DOHH2 (cell line): ENCODE results near the gene KLF4.

ENCODE experiments used
- EZH2phosphoT487 ChIP-seq: fragments of 200-600 bp; sonication (generic); IDR thresholded peaks from 2 replicates; pipeline ENCODE4 v1.6.1; 2017; ENCODE audit warnings: borderline replicate concordance, mild to moderate bottlenecking, antibody characterized with exemption, low read length, moderate library complexity, mixed read lengths
- TF ChIP-seq, protein P1 (sequence below): fragments of 200-600 bp; sonication (generic); IDR thresholded peaks from one replicate; pipeline ENCODE4 v1.5.1; 2014; ENCODE audit warnings: antibody characterized with exemption, mild to moderate bottlenecking, low read depth, low read length; ENCODE audit not compliant: poor library complexity, severe bottlenecking

DNA sequence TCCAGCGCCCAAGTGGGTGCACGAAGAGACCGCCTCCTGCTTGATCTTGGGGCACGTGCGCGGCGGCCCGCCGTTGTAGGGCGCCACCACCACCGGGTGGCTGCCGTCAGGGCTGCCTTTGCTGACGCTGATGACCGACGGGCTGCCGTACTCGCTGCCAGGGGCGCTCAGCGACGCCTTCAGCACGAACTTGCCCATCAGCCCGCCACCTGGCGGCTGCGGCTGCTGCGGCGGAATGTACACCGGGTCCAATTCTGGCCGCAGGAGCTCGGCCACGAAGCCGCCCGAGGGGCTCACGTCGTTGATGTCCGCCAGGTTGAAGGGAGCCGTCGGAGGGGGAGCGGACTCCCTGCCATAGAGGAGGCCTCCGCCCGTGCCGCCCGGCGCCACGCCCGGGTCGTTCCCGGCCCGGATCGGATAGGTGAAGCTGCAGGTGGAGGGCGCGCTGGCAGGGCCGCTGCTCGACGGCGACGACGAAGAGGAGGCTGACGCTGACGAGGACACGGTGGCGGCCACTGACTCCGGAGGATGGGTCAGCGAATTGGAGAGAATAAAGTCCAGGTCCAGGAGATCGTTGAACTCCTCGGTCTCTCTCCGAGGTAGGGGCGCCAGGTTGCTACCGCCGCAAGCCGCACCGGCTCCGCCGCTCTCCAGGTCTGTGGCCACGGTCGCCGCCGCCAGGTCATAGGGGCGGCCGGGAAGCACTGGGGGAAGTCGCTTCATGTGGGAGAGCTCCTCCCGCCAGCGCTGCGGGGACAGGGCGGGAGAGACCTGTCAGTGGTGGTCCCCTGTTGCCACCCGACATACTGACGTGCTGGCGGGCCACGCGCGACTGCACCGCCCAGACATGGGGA lies 1.8 kb downstream of the KLF4 start:
- TF ChIP-seq, protein P1, sequence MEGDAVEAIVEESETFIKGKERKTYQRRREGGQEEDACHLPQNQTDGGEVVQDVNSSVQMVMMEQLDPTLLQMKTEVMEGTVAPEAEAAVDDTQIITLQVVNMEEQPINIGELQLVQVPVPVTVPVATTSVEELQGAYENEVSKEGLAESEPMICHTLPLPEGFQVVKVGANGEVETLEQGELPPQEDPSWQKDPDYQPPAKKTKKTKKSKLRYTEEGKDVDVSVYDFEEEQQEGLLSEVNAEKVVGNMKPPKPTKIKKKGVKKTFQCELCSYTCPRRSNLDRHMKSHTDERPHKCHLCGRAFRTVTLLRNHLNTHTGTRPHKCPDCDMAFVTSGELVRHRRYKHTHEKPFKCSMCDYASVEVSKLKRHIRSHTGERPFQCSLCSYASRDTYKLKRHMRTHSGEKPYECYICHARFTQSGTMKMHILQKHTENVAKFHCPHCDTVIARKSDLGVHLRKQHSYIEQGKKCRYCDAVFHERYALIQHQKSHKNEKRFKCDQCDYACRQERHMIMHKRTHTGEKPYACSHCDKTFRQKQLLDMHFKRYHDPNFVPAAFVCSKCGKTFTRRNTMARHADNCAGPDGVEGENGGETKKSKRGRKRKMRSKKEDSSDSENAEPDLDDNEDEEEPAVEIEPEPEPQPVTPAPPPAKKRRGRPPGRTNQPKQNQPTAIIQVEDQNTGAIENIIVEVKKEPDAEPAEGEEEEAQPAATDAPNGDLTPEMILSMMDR: no peak
- no peak for TF ChIP-seq EZH2phosphoT487
